Measurements from ENCODE around the gene CORO2B. TPM values are rescaled to one million over a fixed set of nuclear protein-coding genes. Genes with fewer than 3 reads are reported as not detected.

CORO2B gene
- total and polyA plus RNA-seq, 2 of the 4 experiments (the other 2 are of a cell fraction): 9.3 to 39.3 TPM

GRCh38 chr15:68701886-68702285, 123.1 kb downstream of the CORO2B start:
- Histone ChIP-seq H4K20me1 (ENCODE audit: insufficient read depth, low read length) (no peaks in the 10 kb centered on the region), H4K91ac (ENCODE audit: insufficient read depth, low read depth, low read length) (no peak overlapping the region), H2BK20ac (ENCODE audit: low read depth, low read length) (no peak overlapping the region), H2AK5ac (ENCODE audit: low read depth, low read length) (no peak overlapping the region), H3K36me3 (ENCODE audit: control insufficient read depth, insufficient read depth, low read length) (no peaks in the 10 kb centered on the region; the same call in none of the 2 replicates), H4K5ac (ENCODE audit: low read depth, low read length) (no peak overlapping the region), H3K23ac (ENCODE audit: low read depth, low read length) (no peak overlapping the region), H3K9me1 (ENCODE audit: insufficient read depth, low read length) (peaks cover 14% of the 10 kb centered on the region), H2AK9ac (replicated peaks; ENCODE audit: low read depth, low read length, poor library complexity) (no peak overlapping the region), H3K27me3 (ENCODE audit: control insufficient read depth, insufficient read depth, low read length) (no peaks in the 10 kb centered on the region), H3K4me3 (ENCODE audit: insufficient read depth, low read depth, low read length) (no peak overlapping the region), H3K9me3 (ENCODE audit: control insufficient read depth, insufficient read depth, low read length) (no peaks in the 10 kb centered on the region), H2BK5ac (ENCODE audit: low read depth, low read length, poor library complexity, severe bottlenecking) (no peak overlapping the region), H2AFZ (replicated peaks; ENCODE audit: low read length, poor library complexity) (no peak overlapping the region), H3K14ac (replicated peaks; ENCODE audit: low read depth, low read length) (no peak overlapping the region), H3K56ac (ENCODE audit: extremely low read depth, insufficient read depth, low read length) (no peak overlapping the region), H2BK15ac (ENCODE audit: low read depth, low read length) (no peak overlapping the region), H3K27ac (ENCODE audit: insufficient read depth, low read length) (no peak overlapping the region), H3K4me2 (ENCODE audit: low read depth, low read length) (no peak overlapping the region), H3K4me1 (ENCODE audit: control insufficient read depth, insufficient read depth, low read length) (peaks cover 10% of the 10 kb centered on the region), H2BK120ac (ENCODE audit: low read depth, low read length) (no peak overlapping the region), H3K4ac (ENCODE audit: low read depth, low read length) (no peak overlapping the region), H4K8ac (ENCODE audit: low read depth in 2 of 2, low read length in 2 of 2) (no peak overlapping the region), H3K79me1 (ENCODE audit: low read depth in 1 of 2, low read length in 2 of 2) (no peaks in the 10 kb centered on the region), H3K18ac (ENCODE audit: low read depth, low read length) (no peak overlapping the region), H3K9ac (ENCODE audit: low read depth, low read length) (no peak overlapping the region)
- TF ChIP-seq MXI1 (IDR thresholded peaks at IDR 0.05; ENCODE audit: borderline replicate concordance, low read depth, low read length): no peak
- TF ChIP-seq POLR2A (IDR thresholded peaks at IDR 0.05; ENCODE audit: low read depth, low read length): no peak
- TF ChIP-seq FOS (IDR thresholded peaks at IDR 0.05; ENCODE audit: low read depth, low read length): no peak
- no peak for TF ChIP-seq SMC3 (IDR thresholded peaks at IDR 0.05; ENCODE audit: low read depth, low read length)
- no peak for TF ChIP-seq CTCF (conservative IDR thresholded peaks at IDR 0.05; ENCODE audit: low read depth, low read length)
- no peak for TF ChIP-seq NFE2L2 (IDR thresholded peaks at IDR 0.05; ENCODE audit: low read depth, low read length)
- TF ChIP-seq RAD21 (IDR thresholded peaks at IDR 0.05; ENCODE audit: low read length): no peak
- TF ChIP-seq USF2 (IDR thresholded peaks at IDR 0.05; ENCODE audit: low read depth, low read length): no peak
- TF ChIP-seq ELK1 (IDR thresholded peaks at IDR 0.05; ENCODE audit: borderline replicate concordance, low read depth, low read length): no peak
- TF ChIP-seq MAZ (IDR thresholded peaks at IDR 0.05; ENCODE audit: borderline replicate concordance, low read depth, low read length): no peak
- no peak for TF ChIP-seq MAFK (IDR thresholded peaks at IDR 0.05; ENCODE audit: low read depth, low read length)
- no peak for TF ChIP-seq RFX5 (IDR thresholded peaks at IDR 0.05; ENCODE audit: low read depth, low read length)
- TF ChIP-seq BHLHE40 (IDR thresholded peaks at IDR 0.05; ENCODE audit: low read depth, low read length): no peak
- TF ChIP-seq CEBPB (IDR thresholded peaks at IDR 0.05; ENCODE audit: low read depth, low read length): no peak
- TF ChIP-seq RCOR1 (IDR thresholded peaks at IDR 0.05; ENCODE audit: insufficient replicate concordance, low read length): no peak
- no peak for TF ChIP-seq CHD1 (IDR thresholded peaks at IDR 0.05; ENCODE audit: low read depth, low read length)
- ATAC-seq (ENCODE audit: low read depth) (no peak), DNase-seq (no peak)
- CTCF ChIA-PET: no interaction called here
- 100% methylated on average over 1 of the region's 6 CpGs; no CpG with 5 or more reads in 1 of the 2 experiments for WGBS, 2 experiments (ENCODE audit: extremely low coverage in 2 of 2, insufficient read length in 1 of 2)
- dilution Hi-C loops (cut with HindIII; ENCODE audit: low sequenced_read_pairs, unreplicated experiment): no loop called here
- BruUV-seq (replicated peaks): no TSS peak
- intact Hi-C loops (cut with micrococcal nuclease): no loop called here
- in situ Hi-C loops (cut with MboI; ENCODE audit: low sequenced_read_pairs): no loop called here
- POLR2A ChIA-PET (ENCODE audit: unreplicated experiment): no interaction called here
